GM21367 (cell line): ENCODE measurements around the gene NEURL1.
"Not testable (repeated sequence)": the region's sequence is repeated elsewhere in the genome, so short reads cannot be mapped to it uniquely, and the experiment has no call there.

Source experiments
- ATAC-seq: cut with Tn5 transposase; IDR thresholded peaks from one replicate; pipeline ENCODE4 v1.9.1; 2021; ENCODE audit not compliant: unreplicated experiment

The NEURL1 gene

GRCh38 chr10:103602852-103603155, 109.3 kb downstream of the NEURL1 start:
- no peak for ATAC-seq

- no peak for ATAC-seq
These were observed 109.9 kb downstream of the NEURL1 start for GRCh38 chr10:103603382-103603781.

GRCh38 chr10:103605359-103606096, 112.0 kb downstream of the NEURL1 start:
- no peak for ATAC-seq

- ATAC-seq, result not testable (repeated sequence)
These were observed 112.6 kb downstream of the NEURL1 start for GRCh38 chr10:103606097-103606438.

GRCh38 chr10:103607051-103607450, 113.5 kb downstream of the NEURL1 start:
- not testable (repeated sequence) for ATAC-seq

GRCh38 chr10:103608056-103608455, 114.6 kb downstream of the NEURL1 start:
- ATAC-seq, result not testable (repeated sequence)

- ATAC-seq, result no peak
These were observed 116.0 kb downstream of the NEURL1 start for GRCh38 chr10:103609231-103610082.

GRCh38 chr10:103610083-103610472, 116.6 kb downstream of the NEURL1 start:
- no peak for ATAC-seq

GRCh38 chr10:103610921-103611511, 117.5 kb downstream of the NEURL1 start:
- ATAC-seq, result no peak

- no peak for ATAC-seq
These were observed 119.2 kb downstream of the NEURL1 start for GRCh38 chr10:103612462-103613365.

- no peak for ATAC-seq
These were observed 120.1 kb downstream of the NEURL1 start for GRCh38 chr10:103613616-103614015.

- ATAC-seq, result no peak
These were observed 121.0 kb downstream of the NEURL1 start for GRCh38 chr10:103614306-103615158.

- ATAC-seq, result no peak
These were observed 123.4 kb downstream of the NEURL1 start for GRCh38 chr10:103616705-103617601.

GRCh38 chr10:103617602-103618385, 124.3 kb downstream of the NEURL1 start:
- ATAC-seq, result no peak

GRCh38 chr10:103618575-103619423, 125.3 kb downstream of the NEURL1 start:
- no peak for ATAC-seq

- ATAC-seq, result no peak
These were observed 126.2 kb downstream of the NEURL1 start for GRCh38 chr10:103619424-103620351.
